WERI-Rb-1 (cell line): ENCODE measurements around the gene RSPO1.
A peak's percentile ranks its signal among the peaks of the same experiment; 100 is the strongest.

Experiments used
- DNase-seq: peaks from one replicate; pipeline ENCODE4 v3.0.0-alpha.2; 2020
- H3K27ac ChIP-seq: fragments of 250-450 bp; sonication (Bioruptor Pico); 2 replicates; pipeline ENCODE4 v1.5.1; 2020; ENCODE audit warnings: mild to moderate bottlenecking, moderate library complexity
- H3K27me3 ChIP-seq: fragments of 250-450 bp; sonication (Bioruptor Pico); 2 replicates; pipeline ENCODE4 v1.5.1; 2021; ENCODE audit warnings: mild to moderate bottlenecking, low read depth, moderate library complexity; ENCODE audit not compliant: insufficient read depth, severe bottlenecking
- H3K36me3 ChIP-seq: fragments of 250-450 bp; sonication (Bioruptor Pico); 2 replicates; pipeline ENCODE4 v1.5.1; 2020; ENCODE audit warnings: mild to moderate bottlenecking, moderate library complexity
- H3K4me3 ChIP-seq: 2 replicates; pipeline ENCODE4 v1.5.1; 2011; ENCODE audit warnings: low read depth, mild to moderate bottlenecking, control low read depth, low read length
- H3K9me3 ChIP-seq: fragments of 250-450 bp; sonication (Bioruptor Pico); 2 replicates; pipeline ENCODE4 v1.5.1; 2021; ENCODE audit warnings: mild to moderate bottlenecking, moderate library complexity; ENCODE audit not compliant: severe bottlenecking
- TF ChIP-seq, protein P1 (sequence below): IDR thresholded peaks from 2 replicates; pipeline ENCODE4 v1.5.1; 2011; ENCODE audit warnings: low read depth, mild to moderate bottlenecking, control low read depth, inconsistent platforms, low read length

Gene RSPO1

GRCh38 chr1:37622131-37622530, 12.6 kb downstream of the RSPO1 start:
- no peak for DNase-seq
- Histone ChIP-seq H3K4me3 (no peak overlapping the region), H3K36me3 (peaks cover 40% of the 10 kb centered on the region), H3K27me3 (no peaks in the 10 kb centered on the region), H3K9me3 (no peaks in the 10 kb centered on the region), H3K27ac (no peak overlapping the region)
- TF ChIP-seq, protein P1, sequence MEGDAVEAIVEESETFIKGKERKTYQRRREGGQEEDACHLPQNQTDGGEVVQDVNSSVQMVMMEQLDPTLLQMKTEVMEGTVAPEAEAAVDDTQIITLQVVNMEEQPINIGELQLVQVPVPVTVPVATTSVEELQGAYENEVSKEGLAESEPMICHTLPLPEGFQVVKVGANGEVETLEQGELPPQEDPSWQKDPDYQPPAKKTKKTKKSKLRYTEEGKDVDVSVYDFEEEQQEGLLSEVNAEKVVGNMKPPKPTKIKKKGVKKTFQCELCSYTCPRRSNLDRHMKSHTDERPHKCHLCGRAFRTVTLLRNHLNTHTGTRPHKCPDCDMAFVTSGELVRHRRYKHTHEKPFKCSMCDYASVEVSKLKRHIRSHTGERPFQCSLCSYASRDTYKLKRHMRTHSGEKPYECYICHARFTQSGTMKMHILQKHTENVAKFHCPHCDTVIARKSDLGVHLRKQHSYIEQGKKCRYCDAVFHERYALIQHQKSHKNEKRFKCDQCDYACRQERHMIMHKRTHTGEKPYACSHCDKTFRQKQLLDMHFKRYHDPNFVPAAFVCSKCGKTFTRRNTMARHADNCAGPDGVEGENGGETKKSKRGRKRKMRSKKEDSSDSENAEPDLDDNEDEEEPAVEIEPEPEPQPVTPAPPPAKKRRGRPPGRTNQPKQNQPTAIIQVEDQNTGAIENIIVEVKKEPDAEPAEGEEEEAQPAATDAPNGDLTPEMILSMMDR, result peak; percentile 15; the same call in 1 of the 2 replicates

DNA sequence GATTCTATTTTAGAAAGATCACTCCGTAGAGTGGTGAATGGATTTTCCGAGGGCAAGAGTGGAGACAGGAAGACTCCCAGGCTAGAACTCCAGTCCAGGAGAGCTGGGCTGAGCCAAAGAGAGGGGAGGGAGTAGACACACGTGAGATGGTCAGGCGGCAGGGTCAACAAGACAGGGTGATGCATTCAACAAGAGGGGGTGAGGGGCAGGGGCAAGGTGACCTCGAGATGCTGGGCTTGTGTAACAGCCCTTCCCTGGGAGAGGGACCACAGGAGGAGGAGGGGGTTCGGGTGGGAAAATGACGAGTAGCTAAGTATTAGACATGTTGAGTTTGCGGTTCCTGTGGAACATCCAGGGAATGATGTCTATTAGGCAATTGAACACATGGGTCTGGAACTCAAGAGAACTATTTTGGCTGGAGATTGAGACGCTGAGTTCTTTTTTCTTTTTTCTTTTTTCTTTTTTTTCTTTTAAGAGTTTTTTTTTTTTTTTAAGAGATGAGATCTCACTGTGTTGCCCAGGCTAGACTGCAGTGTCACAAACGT, 13.3 kb downstream of the RSPO1 start:
- TF ChIP-seq, protein P1, result no peak
- H3K27me3 ChIP-seq, result no peaks in the 10 kb centered on the region
- no peak for DNase-seq
- H3K9me3 ChIP-seq, result no peaks in the 10 kb centered on the region
- H3K4me3 ChIP-seq, result no peak overlapping the region
- no peak overlapping the region for H3K27ac ChIP-seq
- peaks cover 37% of the 10 kb centered on the region for H3K36me3 ChIP-seq

DNA sequence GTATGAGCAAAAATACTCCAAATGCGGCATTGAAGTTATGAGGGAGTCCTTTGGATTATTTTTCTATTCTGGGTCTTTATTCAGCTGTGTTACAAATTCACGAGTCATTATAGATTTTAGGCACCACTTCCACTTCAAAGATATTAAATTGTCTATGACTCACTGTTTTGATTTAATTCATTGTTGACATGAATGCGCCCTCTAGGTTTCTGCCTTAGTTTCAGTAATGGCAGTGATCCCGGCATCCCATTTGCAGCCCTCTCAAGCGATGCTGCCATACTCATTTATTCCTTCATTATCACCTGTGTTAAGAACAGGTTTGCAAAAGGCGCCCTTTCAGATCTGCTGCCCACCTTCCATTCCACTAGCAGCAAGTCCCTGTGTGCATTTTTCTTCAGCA, 14.0 kb downstream of the RSPO1 start:
- Histone ChIP-seq H3K27me3 (no peaks in the 10 kb centered on the region), H3K9me3 (no peaks in the 10 kb centered on the region), H3K4me3 (no peak overlapping the region), H3K36me3 (peaks cover 34% of the 10 kb centered on the region), H3K27ac (no peak overlapping the region)
- TF ChIP-seq, protein P1, result no peak
- DNase-seq, result no peak

- DNase-seq, result no peak
- Histone ChIP-seq H3K9me3 (no peaks in the 10 kb centered on the region), H3K27ac (no peak overlapping the region), H3K4me3 (no peak overlapping the region), H3K36me3 (peaks cover 42% of the 10 kb centered on the region), H3K27me3 (no peaks in the 10 kb centered on the region)
- TF ChIP-seq, protein P1, result no peak
Measured at GRCh38 chr1:37616330-37616729, 18.4 kb downstream of the RSPO1 start.

GRCh38 chr1:37614105-37614504, 20.6 kb downstream of the RSPO1 start:
- Histone ChIP-seq H3K27me3 (no peaks in the 10 kb centered on the region), H3K4me3 (no peak overlapping the region), H3K27ac (no peak overlapping the region), H3K9me3 (no peaks in the 10 kb centered on the region), H3K36me3 (peaks cover 39% of the 10 kb centered on the region)
- no peak for DNase-seq
- TF ChIP-seq, protein P1, result no peak

DNA sequence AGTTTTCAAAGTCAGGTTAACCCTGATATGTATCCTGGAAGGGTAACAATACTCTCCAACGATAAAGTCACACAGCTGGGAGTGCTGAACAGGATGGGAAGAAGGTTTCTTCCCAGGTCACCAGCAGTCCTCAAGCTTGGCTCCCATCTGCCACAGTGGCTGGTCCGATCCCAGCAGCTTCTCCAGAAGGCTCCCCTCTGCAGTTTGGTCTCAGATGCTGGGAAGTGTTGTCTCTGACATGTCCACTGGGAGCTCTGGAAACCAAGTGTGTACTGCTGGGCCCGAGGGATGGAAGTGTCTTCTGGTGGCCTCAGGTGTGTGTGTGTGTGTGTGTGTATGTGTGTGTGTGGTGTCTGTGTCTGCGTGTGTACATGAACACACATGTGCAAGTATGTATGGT, 22.5 kb downstream of the RSPO1 start:
- no peak overlapping the region for H3K27ac ChIP-seq
- no peak overlapping the region for H3K4me3 ChIP-seq
- peaks cover 31% of the 10 kb centered on the region for H3K36me3 ChIP-seq
- TF ChIP-seq, protein P1, result no peak
- DNase-seq, result no peak
- no peaks in the 10 kb centered on the region for H3K27me3 ChIP-seq
- H3K9me3 ChIP-seq, result no peaks in the 10 kb centered on the region
